NCI-H1092 (cell line): ENCODE data around the gene ARF6.
"Not testable (repeated sequence)": the region's sequence is repeated elsewhere in the genome, so short reads cannot be mapped to it uniquely, and the experiment has no call there.

Experiments
- DNase-seq: peaks from one replicate; lab custom pipeline; 2025; lab: John Stamatoyannopoulos, UW

Gene ARF6

DNA sequence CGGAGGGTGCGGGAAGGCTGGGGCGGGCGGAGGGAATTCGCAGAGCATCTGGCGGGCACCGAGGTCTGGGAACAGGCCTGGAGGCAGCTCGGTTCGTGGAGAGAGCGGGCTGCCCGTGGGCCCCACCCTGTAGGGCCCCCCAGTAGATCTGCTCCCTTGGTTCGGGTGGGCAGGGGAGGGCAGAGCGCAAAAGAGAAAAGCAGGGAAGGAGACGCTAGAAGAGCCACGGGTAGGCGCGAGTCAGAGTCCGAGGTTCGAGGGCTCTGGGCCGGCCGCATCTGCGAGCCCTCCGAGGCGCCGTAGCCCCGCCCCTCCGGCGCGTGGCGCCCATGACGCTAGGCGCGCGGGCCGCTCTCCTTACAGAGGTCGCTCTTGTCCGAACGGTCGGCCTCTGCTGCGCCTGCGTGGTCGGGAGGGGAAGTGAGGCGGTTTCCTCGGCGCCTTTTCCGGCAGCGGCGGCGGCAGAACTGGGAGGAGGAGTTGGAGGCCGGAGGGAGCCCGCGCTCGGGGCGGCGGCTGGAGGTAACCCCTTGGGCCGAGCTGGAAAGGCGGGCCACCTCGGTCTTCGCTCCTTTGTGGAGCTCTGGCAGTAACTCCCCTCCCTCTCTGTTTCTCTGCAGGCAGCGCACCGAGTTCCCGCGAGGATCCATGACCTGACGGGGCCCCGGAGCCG is at the start of gene ARF6:
Gene ARF6, plus strand, starts transcription at position 447 of the 673 bp plus-strand sequence. CDS start 655 bp downstream, outside the sequence.
- peak; percentile 98 for DNase-seq

- DNase-seq: no peak
These were observed 43.6 kb upstream of the ARF6 start for GRCh38 chr14:49849213-49849847.

DNA sequence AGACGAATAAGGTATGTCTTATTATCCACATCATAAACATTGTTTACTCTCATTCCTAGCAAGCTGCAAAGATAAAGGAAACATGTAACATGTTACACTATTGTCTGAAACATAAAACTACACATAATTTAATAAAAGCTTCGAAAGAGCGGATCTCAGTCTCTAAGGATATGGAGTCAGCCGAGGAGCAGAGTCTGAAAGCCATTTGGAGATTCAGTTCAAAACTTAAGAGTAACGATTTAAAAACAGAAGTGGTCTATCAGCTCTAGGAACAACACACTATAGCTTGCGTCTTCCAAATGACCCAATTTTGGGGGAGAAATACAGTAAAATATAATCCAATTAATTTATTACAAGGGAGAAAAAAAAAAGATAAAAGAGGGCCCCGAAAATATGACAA is 41.1 kb upstream of the ARF6 start:
- no peak for DNase-seq

DNA sequence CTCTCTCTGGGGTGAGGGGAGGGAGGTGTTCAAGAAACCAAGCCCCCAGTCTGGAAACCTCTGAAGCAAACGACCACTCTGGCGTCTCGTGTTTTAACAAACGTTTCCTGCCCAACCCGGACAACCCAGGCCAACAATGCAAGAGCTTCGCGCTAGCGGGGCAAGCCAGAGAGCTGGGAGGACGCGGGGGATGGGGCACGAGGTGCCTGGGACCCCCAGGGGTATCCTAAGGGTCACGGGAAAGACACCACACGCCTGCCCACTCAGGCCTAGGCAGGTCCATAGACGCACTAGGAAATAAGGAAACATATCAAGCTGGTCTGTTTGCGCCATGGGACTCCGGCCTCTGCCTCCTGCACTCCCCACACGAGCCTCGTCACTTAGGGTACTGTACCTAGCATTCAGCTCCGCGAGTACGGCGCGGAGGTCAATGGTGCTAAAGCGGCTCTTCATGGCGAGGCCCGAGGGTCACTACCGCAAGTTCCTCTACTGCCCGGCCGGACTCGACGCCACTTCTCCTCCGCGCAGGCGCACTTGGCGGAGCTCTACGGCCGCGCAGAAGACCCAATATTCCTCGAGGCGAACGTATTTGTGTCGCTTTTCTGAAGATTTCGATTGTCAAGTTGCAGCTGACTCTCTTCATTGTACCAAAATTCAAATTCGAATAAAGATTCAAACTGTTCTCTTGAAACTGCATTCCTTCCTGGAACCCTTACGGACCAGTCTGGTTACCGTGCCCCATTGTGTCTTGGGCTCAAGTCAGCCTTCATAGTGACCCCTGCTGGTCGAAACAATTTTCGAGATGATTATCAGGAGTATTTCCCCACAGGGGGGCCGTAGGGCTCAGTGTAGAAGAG is 40.4 kb upstream of the ARF6 start, which contains the start of gene NEMF:
Gene NEMF, minus strand, starts transcription at position 488 of the 857 bp plus-strand sequence. Its CDS starts 35 bp downstream, at position 453.
- peak; percentile 95 for DNase-seq

DNA sequence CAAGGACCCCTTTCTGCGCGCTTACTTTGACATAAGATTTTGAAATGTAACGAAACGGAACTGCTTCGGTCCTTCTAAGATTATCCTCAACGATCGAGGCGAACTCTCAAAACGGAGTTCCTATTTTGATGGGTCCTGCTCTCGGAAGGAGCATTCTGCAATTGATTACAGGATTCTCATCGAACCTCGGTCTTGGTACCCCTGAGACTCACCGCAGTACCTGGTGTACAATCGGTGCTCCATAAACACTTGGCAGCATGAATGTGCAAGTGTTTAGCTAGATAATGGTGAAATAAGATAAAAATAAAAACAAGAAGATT is 39.8 kb upstream of the ARF6 start:
- no peak for DNase-seq

DNA sequence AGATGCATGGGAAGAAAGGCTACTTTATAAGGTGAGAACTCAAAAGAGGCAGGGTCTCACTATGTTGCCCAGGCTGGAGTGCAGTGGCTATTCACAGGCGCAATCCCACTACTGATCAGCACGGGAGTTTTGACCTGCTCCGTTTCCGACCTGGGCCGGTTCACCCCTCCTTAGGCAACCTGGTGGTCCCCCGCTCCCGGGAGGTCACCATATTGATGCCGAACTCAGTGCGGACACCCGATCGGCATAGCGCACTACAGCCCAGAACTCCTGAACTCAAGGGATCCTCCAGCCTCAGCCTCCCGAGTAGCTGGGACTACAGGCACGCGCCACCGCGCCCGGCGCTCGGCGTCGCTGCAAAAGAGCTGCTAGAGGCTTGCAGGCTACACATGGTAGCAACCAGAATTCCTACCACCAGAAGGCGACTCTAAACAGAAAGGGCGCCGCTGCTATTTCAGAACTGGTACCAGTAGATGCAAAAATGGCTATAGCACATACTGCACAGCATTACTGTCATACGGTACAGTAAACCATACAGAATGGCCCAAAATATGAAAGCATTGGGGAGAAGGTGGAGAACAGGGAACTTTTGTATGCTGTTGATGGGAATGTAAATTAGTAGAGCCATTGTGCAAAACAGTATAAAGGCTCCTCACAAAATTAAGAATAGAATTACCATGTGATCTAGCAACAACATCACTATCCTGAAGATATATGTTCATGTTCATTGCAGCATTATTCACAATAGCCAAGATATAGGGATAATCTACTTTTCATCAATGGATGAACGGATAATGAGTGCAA is 39.1 kb upstream of the ARF6 start:
- peak; percentile 43 for DNase-seq

DNA sequence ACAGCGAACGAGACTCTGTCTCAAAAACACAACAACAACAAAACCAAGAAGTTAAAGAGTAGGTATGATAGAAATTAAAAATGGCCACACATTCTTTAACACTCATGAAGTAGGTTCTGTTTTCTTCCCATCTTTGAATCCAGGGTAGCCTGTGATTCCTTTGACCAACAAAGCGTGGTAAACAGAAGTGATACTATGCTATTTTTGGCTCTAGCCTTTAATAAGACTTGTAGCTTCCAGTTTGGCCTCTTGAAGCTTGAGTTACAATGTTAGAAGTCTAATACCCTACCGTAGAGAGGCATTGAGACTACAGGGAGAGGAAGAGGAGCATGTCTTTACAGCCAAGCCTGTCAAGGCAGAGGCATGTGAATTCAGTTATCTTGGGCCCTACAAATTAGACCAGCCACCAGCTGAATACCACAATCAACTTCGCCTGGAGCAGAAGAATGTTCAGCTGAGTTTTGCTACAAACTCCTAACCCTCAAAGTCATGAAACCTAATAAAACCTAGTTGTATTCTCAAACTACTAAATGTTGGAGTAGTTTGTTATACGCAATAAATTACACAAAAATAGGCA is 35.4 kb upstream of the ARF6 start:
- DNase-seq: no peak

GRCh38 chr14:49858383-49858782 is 34.5 kb upstream of the ARF6 start:
- DNase-seq: no peak

DNA sequence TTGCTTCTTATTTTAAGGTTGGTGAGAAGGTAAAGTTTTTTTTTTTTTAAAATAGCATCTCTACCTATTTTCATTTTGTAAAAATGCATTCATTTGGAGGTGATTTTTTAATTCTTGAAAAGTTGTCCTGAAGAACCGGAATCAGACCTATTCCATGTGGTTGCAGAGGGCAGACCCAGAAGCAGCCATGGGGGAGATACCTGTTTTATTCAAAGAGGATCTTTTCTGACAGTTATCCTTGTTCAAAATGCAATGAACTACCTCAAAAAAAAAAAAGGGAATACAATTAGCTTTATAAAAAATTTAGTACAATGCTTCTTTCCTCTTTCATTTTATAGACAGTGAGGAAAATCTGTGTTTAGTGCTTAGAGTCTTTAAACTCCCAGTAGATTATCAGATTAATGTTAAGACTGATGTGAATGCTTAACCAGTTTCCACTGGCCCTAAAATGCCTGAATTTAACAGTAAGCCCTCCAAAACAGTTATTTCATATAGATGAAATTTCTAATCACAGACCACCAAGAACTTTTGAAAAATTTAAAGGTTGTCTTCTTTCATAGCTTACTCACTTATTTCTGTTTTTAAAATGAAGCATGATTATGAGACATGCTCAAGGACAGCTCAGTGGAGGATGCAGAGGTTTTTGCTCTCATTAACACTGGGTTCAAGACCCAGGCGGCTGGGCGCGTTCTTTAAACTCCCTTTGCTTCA is 31.7 kb upstream of the ARF6 start:
- DNase-seq: no peak

DNA sequence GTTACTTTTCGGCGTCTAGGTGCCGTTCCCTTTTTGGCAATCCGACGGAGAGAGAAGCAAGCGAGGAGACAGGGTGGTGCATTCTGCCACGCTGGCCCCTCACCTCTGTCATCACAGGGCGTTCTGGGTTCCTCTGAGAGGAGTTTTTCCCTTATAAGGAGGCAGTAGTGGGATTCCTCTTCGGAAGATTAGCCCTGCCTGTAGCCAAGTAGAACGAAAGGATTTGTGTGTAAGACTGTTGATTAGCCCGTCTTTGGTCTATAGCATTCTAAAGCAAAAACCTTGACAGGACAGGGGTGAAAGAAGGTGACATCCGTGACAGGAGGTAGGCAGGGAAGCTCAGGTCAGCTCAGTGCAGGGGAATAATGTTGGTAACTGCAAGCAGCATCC is 31.2 kb upstream of the ARF6 start:
- DNase-seq: peak; percentile 41

DNA sequence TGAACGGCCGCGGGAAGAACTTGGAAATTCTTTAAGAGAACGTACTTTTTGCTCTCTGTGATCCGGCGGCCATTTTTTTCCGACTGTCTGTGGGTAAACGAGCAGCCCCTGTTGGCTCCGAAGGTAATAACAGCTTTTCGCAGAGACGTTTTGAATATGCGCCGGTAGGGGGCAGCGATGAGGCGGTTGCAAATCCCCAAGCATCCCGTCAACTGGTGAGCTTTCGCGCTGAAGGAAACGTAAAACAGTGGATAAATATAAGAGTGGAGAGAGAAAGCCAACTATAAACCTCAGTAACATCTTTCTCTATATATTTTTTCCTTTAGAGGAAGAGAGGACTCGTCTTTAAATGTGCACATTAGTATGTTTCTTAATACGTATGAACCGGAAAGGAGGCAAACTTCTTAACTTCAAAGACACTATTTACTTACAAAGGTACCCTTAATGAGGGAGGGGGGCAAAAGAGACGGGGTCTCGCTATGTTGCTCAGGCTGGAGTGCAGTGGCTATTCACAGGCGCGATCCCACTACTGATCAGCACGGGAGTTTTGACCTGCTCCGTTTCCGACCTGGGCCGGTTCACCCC is 30.7 kb upstream of the ARF6 start:
- peak; percentile 82 for DNase-seq

DNA sequence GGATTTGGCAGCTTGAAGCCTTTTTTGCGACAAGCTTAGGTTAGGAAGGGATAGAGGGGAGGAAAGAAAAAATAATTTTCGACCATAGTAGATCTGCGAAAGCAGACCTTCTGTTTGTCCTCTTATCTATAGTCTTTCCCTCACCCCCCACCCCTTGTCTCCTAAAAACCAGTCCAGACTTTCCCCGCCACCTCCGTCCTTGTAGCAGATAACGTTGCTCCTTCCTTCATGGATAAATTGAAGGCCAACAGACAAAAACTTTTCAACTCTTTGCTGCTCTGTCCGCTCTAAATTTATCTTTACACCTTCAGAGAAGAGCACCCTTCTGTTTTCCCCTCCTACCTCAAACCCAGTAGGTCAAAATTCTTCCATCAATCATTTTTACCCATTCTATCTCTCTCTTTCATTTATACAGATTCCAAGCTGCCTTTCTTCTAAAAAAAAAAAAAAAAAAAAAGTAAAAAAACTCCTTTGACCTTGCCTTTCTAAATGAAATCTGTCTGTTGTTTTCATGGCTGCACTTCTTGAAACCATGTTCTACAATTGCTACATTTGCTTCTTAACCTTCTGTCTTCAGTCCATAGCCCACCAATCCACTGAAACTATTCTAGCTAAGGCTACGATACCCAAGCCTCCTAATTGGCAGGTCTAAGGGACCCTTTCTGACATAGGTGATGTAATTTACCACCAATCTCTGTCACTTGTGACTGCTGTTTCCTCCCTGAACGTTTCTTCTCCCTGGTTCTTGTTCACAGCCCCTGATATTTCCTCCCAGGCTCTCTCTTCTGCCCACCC is 29.2 kb upstream of the ARF6 start:
- no peak for DNase-seq

DNA sequence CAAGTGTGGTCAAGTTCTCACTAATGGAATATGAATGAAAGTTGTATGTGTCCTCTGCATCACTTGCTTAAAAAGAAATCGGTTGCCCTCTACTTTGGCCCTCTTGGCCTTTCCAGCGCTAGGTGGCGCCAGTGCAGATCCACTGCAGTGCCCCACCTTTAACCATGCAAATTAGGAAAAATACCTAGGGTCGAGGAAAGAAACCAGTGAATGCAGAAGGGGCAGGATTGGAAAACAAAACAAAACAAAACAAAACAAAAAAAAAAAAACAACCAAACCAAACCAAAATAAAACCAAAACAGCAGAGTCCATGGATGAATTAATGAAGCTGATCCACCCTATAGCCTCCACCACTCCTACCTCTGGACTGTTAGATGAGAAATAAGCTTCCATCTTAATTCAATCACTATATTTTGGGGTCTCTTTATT is 27.4 kb upstream of the ARF6 start:
- DNase-seq: peak; percentile 21

GRCh38 chr14:49867831-49868719 is 24.8 kb upstream of the ARF6 start:
- peak; percentile 84 for DNase-seq

DNA sequence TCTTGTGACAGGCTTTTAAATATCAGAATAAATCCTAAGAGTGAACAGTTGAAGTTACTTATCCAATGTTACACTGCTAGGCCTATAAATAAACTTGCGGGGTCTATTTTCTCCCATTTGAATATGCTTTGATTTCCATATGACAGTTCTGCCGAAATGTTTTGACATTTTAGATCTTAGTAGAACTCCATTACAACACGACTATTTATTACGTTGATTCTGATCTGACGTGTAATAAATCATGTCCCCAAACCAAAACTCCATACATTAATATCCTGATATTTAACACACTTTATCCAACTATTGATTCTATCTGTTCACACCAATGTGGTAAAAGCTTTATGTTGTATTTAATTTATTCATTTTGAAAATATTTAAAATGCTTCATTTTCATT is 24.2 kb upstream of the ARF6 start:
- no peak for DNase-seq

GRCh38 chr14:49870908-49871307 is 22.0 kb upstream of the ARF6 start:
- no peak for DNase-seq

DNA sequence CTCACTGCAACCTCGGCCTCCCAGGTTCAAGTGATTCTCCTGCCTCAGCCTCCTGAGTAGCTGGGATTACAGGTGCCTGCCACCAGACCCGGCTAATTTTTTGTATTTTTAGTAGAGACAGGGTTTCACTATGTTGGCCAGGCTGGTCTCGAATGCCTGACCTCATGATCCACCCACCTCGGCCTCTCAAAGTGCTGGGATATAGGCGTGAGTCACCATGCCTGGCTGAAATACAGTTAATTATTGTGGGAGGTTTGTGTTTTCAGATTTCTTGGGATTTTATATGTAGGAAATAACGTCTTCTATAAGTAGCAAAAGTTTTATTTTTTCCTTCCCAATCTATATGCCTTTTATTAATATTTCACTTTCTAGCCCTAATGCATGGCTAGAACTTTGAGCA is 19.3 kb upstream of the ARF6 start:
- DNase-seq: not testable (repeated sequence)

GRCh38 chr14:49875640-49876198 is 17.2 kb upstream of the ARF6 start:
- DNase-seq: no peak
